PFSK-1 (cell line): ENCODE measurements around the gene AMER2.

Experiments
- FOXP2 ChIP-seq: optimal IDR thresholded peaks from 2 replicates; pipeline ENCODE3; 2011; ENCODE audit warnings: borderline replicate concordance, control low read depth, inconsistent platforms; ENCODE audit not compliant: insufficient read depth; ENCODE audit errors: extremely low read length, extremely low read depth
- POLR2AphosphoS5 ChIP-seq: IDR thresholded peaks from 2 replicates; pipeline ENCODE4 v1.6.1; 2012; ENCODE audit warnings: low read depth, mild to moderate bottlenecking, control low read depth, low read length, moderate library complexity
- SIN3A ChIP-seq: IDR thresholded peaks from 2 replicates; pipeline ENCODE4 v1.6.1; 2012; ENCODE audit warnings: mild to moderate bottlenecking, low read length, moderate library complexity, borderline replicate concordance; ENCODE audit not compliant: insufficient read depth
- TAF1 ChIP-seq: IDR thresholded peaks from 2 replicates; pipeline ENCODE4 v1.6.1; 2012; ENCODE audit warnings: low read length, control low read depth, borderline replicate concordance; ENCODE audit not compliant: insufficient read depth
- TF ChIP-seq, protein P1 (sequence below), 2 experiments: IDR thresholded peaks; 2 replicates each; pipeline versions ENCODE4 v1.6.1 to v1.8.0; 2011 to 2012; ENCODE audit warnings: low read depth in 2 of 2, low read length in 2 of 2, control low read depth in 1 of 2, inconsistent platforms in 1 of 2, mild to moderate bottlenecking in 1 of 2, moderate library complexity in 1 of 2; ENCODE audit not compliant: insufficient read depth in 1 of 2

The AMER2 gene

DNA sequence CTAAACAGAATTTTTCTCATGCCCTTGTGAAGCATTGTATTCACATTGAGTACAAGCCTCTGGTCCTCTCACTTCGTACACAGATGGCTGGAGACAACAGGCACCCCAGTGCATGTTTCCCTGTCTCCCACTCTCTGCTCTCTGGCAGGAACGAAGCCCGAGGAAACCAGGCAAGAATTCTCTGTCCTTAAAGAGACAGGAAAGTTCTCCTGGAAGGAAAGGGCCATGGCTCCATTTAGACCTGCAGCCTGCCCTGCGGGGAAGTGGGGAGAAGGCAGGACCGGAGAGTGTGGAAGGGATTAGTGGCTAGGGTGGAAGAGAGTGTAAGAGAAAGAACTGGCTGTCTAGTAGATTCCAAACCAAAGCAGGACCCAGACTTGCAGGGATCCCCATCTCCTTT, 15.5 kb upstream of the AMER2 start:
- no peak for TF ChIP-seq FOXP2
- no peak for TF ChIP-seq POLR2AphosphoS5
- TF ChIP-seq, protein P1, sequence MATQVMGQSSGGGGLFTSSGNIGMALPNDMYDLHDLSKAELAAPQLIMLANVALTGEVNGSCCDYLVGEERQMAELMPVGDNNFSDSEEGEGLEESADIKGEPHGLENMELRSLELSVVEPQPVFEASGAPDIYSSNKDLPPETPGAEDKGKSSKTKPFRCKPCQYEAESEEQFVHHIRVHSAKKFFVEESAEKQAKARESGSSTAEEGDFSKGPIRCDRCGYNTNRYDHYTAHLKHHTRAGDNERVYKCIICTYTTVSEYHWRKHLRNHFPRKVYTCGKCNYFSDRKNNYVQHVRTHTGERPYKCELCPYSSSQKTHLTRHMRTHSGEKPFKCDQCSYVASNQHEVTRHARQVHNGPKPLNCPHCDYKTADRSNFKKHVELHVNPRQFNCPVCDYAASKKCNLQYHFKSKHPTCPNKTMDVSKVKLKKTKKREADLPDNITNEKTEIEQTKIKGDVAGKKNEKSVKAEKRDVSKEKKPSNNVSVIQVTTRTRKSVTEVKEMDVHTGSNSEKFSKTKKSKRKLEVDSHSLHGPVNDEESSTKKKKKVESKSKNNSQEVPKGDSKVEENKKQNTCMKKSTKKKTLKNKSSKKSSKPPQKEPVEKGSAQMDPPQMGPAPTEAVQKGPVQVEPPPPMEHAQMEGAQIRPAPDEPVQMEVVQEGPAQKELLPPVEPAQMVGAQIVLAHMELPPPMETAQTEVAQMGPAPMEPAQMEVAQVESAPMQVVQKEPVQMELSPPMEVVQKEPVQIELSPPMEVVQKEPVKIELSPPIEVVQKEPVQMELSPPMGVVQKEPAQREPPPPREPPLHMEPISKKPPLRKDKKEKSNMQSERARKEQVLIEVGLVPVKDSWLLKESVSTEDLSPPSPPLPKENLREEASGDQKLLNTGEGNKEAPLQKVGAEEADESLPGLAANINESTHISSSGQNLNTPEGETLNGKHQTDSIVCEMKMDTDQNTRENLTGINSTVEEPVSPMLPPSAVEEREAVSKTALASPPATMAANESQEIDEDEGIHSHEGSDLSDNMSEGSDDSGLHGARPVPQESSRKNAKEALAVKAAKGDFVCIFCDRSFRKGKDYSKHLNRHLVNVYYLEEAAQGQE (IDR thresholded peaks at IDR 0.05; ENCODE audit: insufficient read depth in 1 of 2, low read depth in 2 of 2, low read length in 2 of 2): no peak
- no peak for TF ChIP-seq SIN3A
- TF ChIP-seq TAF1: no peak

DNA sequence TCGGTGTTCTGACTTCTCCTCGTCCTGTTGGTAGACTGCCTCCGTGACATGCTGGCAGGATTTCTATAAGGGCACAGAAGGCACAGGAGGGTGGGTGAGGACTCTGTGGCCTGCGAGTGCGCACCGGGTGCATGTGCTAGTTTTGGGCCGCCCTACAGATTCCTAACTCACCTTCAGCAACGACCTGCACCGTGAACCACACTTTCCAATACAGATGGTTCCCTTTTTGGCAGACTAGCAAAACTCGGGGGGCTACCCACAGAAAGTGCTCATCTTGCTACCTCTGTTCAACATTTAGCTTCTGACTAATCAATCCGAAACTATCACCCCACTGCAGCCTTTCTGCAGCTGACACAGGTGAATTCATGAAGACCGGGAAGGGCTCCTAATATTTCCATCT, 14.1 kb upstream of the AMER2 start:
- TF ChIP-seq POLR2AphosphoS5 (no peak), TAF1 (no peak), SIN3A (no peak), FOXP2 (no peak)
- TF ChIP-seq, protein P1 (IDR thresholded peaks at IDR 0.05; ENCODE audit: insufficient read depth in 1 of 2, low read depth in 2 of 2, low read length in 2 of 2): no peak

DNA sequence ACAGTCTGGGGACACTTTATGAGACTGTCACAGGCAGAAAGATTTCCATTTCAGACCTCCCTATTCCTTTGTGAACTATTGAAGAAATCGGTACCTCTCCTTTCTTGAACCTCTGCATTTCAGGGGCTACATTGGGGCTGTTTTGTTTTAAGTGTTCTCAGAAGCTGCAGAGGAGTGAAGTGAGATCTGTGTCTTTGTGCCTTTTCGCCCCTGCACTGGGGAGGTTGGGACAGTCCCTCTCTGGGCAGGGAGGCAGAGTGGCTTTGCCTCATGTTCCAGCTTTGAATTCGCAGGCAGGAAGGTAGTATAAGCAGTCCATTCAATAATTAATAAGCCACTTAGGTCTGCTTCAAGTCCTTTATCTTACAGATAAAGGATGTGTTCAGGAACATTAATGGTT, 9.5 kb upstream of the AMER2 start:
- TF ChIP-seq SIN3A: no peak
- no peak for TF ChIP-seq TAF1
- no peak for TF ChIP-seq FOXP2
- no peak for TF ChIP-seq POLR2AphosphoS5
- TF ChIP-seq, protein P1 (IDR thresholded peaks at IDR 0.05; ENCODE audit: insufficient read depth in 1 of 2, low read depth in 2 of 2, low read length in 2 of 2): no peak

DNA sequence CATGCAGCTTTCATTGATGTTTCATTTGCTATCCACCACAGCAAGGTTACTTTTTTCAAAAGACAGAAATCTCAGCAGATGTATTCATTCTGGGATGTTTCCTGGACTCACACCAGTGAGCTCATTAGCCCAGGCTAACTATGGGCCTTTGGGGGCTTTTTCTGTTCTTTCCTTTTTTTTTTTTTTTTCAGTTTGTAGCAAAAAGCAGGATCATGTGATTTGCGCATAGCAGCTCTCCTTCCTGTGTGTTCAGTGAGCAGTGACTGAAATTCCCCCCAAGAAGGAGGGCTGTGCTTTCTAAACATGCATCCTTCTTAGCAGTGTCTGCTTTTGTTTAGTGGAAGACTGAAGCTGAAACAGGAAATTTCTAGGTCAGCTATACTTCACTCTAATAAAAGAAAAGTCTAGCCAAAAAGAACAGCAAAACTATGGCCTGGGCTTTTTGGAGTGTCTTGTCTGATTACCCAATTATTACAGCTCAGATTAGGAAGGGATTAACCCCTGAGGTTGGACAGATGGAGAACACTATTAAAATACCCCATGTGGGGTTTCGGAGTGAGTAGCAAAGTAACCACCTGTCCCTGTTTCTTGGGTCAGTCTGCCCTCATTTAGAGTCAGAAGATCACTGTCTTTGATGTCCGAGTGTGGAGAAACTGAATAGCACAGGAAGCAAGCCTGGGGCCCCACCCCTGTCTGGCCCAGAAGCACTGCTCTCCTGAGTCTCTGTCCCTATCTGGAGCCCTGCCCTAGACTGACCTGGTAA, 8.9 kb upstream of the AMER2 start:
- TF ChIP-seq FOXP2: no peak
- no peak for TF ChIP-seq SIN3A
- no peak for TF ChIP-seq POLR2AphosphoS5
- TF ChIP-seq, protein P1 (IDR thresholded peaks at IDR 0.05; ENCODE audit: insufficient read depth in 1 of 2, low read depth in 2 of 2, low read length in 2 of 2): no peak
- TF ChIP-seq TAF1: no peak
